ENCODE results near the gene SELL. TPM values are rescaled to one million over a fixed set of nuclear protein-coding genes. Genes with fewer than 3 reads are reported as not detected.

SELL gene
- total and polyA plus RNA-seq, 2 experiments from 2014 or later: not detected

DNA sequence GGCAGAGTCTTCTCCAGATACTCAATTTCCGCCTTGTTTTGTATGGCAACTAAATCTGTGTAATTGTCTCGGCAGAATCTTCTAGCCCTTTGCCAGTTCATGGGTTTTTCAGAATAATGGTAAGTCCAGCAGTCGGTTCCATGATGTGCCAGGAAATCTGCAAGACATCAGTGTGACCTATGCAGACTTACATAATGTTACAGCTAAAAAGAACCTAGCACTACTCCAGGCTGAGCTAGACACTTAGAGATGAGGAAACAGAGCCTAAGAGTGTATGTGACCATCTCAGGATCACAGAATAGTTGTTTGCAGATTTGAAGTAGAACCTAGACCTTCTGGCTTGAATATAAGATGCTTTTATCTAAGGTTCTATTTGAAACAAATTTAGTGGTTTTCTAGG, 2.8 kb downstream of the SELL start:
- H4K20me1 ChIP-seq (replicated peaks; ENCODE audit: insufficient read depth): no peaks in the 10 kb centered on the region
- no peak overlapping the region for H2AFZ ChIP-seq
- Mint-ChIP-seq H3K9me3 (peaks cover 4% of the 10 kb centered on the region; the same call in 1 of the 3 replicates), H3K4me1 (peaks cover 7% of the 10 kb centered on the region; the same call in 2 of the 3 replicates), H3K27me3 (ENCODE audit: insufficient read depth, low read depth, poor library complexity) (no peaks in the 10 kb centered on the region), H3K4me3 (no peak overlapping the region), H3K36me3 (ENCODE audit: low read depth) (no peaks in the 10 kb centered on the region), H3K27ac (no peak overlapping the region)
- H3K4me1 ChIP-seq (ENCODE audit: insufficient read depth): peaks cover 4% of the 10 kb centered on the region; the same call in 1 of the 2 replicates
- no peaks in the 10 kb centered on the region for H3K9me2 ChIP-seq (ENCODE audit: insufficient read depth)
- H3F3A ChIP-seq (replicated peaks; ENCODE audit: low read depth): no peaks in the 10 kb centered on the region
- TF ChIP-seq EZH2 (IDR thresholded peaks at IDR 0.05; ENCODE audit: low read depth, unreplicated experiment) (no peak), ZNF114 (CRISPR knock-in tag; IDR thresholded peaks at IDR 0.05) (no peak), ZNF331 (CRISPR knock-in tag; IDR thresholded peaks at IDR 0.05; ENCODE audit: low read depth) (no peak)
- H3K4me2 ChIP-seq: no peak overlapping the region
- H3K4me3 ChIP-seq: no peak overlapping the region
- no peak overlapping the region for H3K27ac ChIP-seq (ENCODE audit: low read depth)
- DNase-seq (ENCODE audit: low spot score) (no peak), ATAC-seq (no peak)
- no peaks in the 10 kb centered on the region for H3K79me2 ChIP-seq (replicated peaks; ENCODE audit: insufficient read depth)
- no peaks in the 10 kb centered on the region for H3K36me3 ChIP-seq (ENCODE audit: insufficient read depth)
- H3K27me3 ChIP-seq (ENCODE audit: insufficient read depth): no peaks in the 10 kb centered on the region

GRCh38 chr1:169707912-169708604, 3.4 kb downstream of the SELL start:
- no peak overlapping the region for H2AFZ ChIP-seq
- H3K27me3 ChIP-seq (ENCODE audit: insufficient read depth): no peaks in the 10 kb centered on the region
- Mint-ChIP-seq H3K36me3 (ENCODE audit: low read depth) (no peaks in the 10 kb centered on the region), H3K4me3 (no peak overlapping the region), H3K27ac (no peak overlapping the region), H3K9me3 (no peaks in the 10 kb centered on the region; the same call in 2 of the 3 replicates), H3K27me3 (ENCODE audit: insufficient read depth, low read depth, poor library complexity) (no peaks in the 10 kb centered on the region), H3K4me1 (peaks cover 7% of the 10 kb centered on the region; the same call in 2 of the 3 replicates)
- no peaks in the 10 kb centered on the region for H3K79me2 ChIP-seq (replicated peaks; ENCODE audit: insufficient read depth)
- H3K4me3 ChIP-seq: no peak overlapping the region
- peaks cover 4% of the 10 kb centered on the region; the same call in 1 of the 2 replicates for H3K4me1 ChIP-seq (ENCODE audit: insufficient read depth)
- H3K27ac ChIP-seq (ENCODE audit: low read depth): no peak overlapping the region
- H3F3A ChIP-seq (replicated peaks; ENCODE audit: low read depth): no peaks in the 10 kb centered on the region
- H3K36me3 ChIP-seq (ENCODE audit: insufficient read depth): no peaks in the 10 kb centered on the region
- H3K9me2 ChIP-seq (ENCODE audit: insufficient read depth): no peaks in the 10 kb centered on the region
- DNase-seq (ENCODE audit: low spot score) (no peak), ATAC-seq (no peak)
- no peak overlapping the region for H3K4me2 ChIP-seq
- H4K20me1 ChIP-seq (replicated peaks; ENCODE audit: insufficient read depth): no peaks in the 10 kb centered on the region
- no peak for TF ChIP-seq ETS1 (IDR thresholded peaks at IDR 0.05)
- TF ChIP-seq REST (IDR thresholded peaks at IDR 0.05; ENCODE audit: unreplicated experiment): no peak
- TF ChIP-seq, protein P1, sequence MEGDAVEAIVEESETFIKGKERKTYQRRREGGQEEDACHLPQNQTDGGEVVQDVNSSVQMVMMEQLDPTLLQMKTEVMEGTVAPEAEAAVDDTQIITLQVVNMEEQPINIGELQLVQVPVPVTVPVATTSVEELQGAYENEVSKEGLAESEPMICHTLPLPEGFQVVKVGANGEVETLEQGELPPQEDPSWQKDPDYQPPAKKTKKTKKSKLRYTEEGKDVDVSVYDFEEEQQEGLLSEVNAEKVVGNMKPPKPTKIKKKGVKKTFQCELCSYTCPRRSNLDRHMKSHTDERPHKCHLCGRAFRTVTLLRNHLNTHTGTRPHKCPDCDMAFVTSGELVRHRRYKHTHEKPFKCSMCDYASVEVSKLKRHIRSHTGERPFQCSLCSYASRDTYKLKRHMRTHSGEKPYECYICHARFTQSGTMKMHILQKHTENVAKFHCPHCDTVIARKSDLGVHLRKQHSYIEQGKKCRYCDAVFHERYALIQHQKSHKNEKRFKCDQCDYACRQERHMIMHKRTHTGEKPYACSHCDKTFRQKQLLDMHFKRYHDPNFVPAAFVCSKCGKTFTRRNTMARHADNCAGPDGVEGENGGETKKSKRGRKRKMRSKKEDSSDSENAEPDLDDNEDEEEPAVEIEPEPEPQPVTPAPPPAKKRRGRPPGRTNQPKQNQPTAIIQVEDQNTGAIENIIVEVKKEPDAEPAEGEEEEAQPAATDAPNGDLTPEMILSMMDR (conservative IDR thresholded peaks at IDR 0.05; ENCODE audit: low read depth in 2 of 2): no peak
- no peak for TF ChIP-seq CREB1 (CRISPR knock-in tag; IDR thresholded peaks at IDR 0.05; ENCODE audit: low read depth)
- TF ChIP-seq, protein P2, sequence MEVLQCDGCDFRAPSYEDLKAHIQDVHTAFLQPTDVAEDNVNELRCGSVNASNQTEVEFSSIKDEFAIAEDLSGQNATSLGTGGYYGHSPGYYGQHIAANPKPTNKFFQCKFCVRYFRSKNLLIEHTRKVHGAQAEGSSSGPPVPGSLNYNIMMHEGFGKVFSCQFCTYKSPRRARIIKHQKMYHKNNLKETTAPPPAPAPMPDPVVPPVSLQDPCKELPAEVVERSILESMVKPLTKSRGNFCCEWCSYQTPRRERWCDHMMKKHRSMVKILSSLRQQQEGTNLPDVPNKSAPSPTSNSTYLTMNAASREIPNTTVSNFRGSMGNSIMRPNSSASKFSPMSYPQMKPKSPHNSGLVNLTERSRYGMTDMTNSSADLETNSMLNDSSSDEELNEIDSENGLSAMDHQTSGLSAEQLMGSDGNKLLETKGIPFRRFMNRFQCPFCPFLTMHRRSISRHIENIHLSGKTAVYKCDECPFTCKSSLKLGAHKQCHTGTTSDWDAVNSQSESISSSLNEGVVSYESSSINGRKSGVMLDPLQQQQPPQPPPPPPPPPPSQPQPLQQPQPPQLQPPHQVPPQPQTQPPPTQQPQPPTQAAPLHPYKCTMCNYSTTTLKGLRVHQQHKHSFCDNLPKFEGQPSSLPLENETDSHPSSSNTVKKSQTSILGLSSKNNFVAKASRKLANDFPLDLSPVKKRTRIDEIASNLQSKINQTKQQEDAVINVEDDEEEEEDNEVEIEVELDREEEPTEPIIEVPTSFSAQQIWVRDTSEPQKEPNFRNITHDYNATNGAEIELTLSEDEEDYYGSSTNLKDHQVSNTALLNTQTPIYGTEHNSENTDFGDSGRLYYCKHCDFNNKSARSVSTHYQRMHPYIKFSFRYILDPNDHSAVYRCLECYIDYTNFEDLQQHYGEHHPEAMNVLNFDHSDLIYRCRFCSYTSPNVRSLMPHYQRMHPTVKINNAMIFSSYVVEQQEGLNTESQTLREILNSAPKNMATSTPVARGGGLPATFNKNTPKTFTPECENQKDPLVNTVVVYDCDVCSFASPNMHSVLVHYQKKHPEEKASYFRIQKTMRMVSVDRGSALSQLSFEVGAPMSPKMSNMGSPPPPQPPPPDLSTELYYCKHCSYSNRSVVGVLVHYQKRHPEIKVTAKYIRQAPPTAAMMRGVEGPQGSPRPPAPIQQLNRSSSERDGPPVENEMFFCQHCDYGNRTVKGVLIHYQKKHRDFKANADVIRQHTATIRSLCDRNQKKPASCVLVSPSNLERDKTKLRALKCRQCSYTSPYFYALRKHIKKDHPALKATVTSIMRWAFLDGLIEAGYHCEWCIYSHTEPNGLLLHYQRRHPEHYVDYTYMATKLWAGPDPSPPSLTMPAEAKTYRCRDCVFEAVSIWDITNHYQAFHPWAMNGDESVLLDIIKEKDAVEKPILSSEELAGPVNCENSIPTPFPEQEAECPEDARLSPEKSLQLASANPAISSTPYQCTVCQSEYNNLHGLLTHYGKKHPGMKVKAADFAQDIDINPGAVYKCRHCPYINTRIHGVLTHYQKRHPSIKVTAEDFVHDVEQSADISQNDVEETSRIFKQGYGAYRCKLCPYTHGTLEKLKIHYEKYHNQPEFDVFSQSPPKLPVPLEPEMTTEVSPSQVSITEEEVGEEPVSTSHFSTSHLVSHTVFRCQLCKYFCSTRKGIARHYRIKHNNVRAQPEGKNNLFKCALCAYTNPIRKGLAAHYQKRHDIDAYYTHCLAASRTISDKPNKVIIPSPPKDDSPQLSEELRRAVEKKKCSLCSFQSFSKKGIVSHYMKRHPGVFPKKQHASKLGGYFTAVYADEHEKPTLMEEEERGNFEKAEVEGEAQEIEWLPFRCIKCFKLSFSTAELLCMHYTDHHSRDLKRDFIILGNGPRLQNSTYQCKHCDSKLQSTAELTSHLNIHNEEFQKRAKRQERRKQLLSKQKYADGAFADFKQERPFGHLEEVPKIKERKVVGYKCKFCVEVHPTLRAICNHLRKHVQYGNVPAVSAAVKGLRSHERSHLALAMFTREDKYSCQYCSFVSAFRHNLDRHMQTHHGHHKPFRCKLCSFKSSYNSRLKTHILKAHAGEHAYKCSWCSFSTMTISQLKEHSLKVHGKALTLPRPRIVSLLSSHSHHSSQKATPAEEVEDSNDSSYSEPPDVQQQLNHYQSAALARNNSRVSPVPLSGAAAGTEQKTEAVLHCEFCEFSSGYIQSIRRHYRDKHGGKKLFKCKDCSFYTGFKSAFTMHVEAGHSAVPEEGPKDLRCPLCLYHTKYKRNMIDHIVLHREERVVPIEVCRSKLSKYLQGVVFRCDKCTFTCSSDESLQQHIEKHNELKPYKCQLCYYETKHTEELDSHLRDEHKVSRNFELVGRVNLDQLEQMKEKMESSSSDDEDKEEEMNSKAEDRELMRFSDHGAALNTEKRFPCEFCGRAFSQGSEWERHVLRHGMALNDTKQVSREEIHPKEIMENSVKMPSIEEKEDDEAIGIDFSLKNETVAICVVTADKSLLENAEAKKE (CRISPR knock-in tag; IDR thresholded peaks at IDR 0.05): no peak

Measured in GM23338 (cell line).